SU-DHL-6 (cell line): ENCODE measurements around the gene CDC6.

Source experiments
- EZH2phosphoT487 ChIP-seq: fragments of 200-600 bp; sonication (generic), shearing (Covaris generic); conservative IDR thresholded peaks from 2 replicates; pipeline ENCODE4 v1.6.1; 2018; ENCODE audit warnings: mild to moderate bottlenecking, antibody characterized with exemption, low read length, moderate library complexity, mixed read lengths
- TF ChIP-seq, protein P1 (sequence below): fragments of 200-600 bp; sonication (generic); IDR thresholded peaks from one replicate; pipeline ENCODE4 v1.5.1; 2017; ENCODE audit warnings: antibody characterized with exemption, mild to moderate bottlenecking, low read length, moderate library complexity; ENCODE audit not compliant: insufficient read depth, poor library complexity, severe bottlenecking

DNA sequence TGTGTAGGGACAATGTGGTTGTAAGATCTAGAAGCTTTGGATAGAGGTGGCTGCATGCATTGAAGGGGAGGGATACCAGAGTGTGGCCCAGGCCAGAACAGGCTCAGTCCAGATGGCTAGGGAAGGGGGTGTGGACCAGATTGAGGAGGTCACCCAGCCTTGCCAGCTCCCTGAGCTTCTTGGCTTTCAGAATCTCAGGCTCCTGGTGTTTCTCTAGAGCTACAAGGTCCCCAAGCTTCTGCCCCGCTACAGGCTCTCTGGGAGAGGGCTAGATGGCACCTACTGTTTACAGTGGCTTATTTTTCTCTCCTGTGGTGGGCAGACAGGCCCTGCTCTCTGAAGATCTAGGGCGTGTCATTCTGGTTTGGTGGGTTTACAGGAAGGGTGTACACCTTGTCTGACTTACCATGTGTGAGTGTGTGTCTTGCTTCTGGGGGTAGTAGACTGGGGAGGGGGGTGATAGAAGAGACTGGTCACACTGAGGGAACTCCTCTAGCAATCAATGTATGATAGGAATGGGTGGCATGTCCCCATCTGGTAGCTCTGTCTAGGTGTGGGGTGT is 22.4 kb downstream of the CDC6 start:
- no peak for TF ChIP-seq EZH2phosphoT487
- TF ChIP-seq, protein P1, sequence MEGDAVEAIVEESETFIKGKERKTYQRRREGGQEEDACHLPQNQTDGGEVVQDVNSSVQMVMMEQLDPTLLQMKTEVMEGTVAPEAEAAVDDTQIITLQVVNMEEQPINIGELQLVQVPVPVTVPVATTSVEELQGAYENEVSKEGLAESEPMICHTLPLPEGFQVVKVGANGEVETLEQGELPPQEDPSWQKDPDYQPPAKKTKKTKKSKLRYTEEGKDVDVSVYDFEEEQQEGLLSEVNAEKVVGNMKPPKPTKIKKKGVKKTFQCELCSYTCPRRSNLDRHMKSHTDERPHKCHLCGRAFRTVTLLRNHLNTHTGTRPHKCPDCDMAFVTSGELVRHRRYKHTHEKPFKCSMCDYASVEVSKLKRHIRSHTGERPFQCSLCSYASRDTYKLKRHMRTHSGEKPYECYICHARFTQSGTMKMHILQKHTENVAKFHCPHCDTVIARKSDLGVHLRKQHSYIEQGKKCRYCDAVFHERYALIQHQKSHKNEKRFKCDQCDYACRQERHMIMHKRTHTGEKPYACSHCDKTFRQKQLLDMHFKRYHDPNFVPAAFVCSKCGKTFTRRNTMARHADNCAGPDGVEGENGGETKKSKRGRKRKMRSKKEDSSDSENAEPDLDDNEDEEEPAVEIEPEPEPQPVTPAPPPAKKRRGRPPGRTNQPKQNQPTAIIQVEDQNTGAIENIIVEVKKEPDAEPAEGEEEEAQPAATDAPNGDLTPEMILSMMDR: no peak
